Upper lobe of left lung (tissue), 4 donors: ENCODE results near the gene ANKRD11.

Source experiments
- POLR2A ChIP-seq, 4 donors: fragments of 450-650 bp; IDR thresholded peaks; one replicate each; pipeline ENCODE4 v1.5.1; 2016 to 2017; ENCODE audit warnings: antibody characterized with exemption in 4 of 4, mild to moderate bottlenecking in 2 of 4
- POLR2AphosphoS5 ChIP-seq, 2 donors: sonication (generic); formaldehyde crosslinking; IDR thresholded peaks; one replicate each; pipeline ENCODE4 v1.5.1; 2017; ENCODE audit warnings: antibody characterized with exemption in 2 of 2
- TF ChIP-seq, protein P1 (sequence below), 6 experiments: fragments of 450-650 bp in 4 of 6; fragments of 200-600 bp in 2 of 6; sonication (generic) in 2 of 6; IDR thresholded peaks; one replicate each; pipeline ENCODE4 v1.5.1; 2016 to 2019; ENCODE audit warnings: antibody characterized with exemption in 6 of 6

DNA sequence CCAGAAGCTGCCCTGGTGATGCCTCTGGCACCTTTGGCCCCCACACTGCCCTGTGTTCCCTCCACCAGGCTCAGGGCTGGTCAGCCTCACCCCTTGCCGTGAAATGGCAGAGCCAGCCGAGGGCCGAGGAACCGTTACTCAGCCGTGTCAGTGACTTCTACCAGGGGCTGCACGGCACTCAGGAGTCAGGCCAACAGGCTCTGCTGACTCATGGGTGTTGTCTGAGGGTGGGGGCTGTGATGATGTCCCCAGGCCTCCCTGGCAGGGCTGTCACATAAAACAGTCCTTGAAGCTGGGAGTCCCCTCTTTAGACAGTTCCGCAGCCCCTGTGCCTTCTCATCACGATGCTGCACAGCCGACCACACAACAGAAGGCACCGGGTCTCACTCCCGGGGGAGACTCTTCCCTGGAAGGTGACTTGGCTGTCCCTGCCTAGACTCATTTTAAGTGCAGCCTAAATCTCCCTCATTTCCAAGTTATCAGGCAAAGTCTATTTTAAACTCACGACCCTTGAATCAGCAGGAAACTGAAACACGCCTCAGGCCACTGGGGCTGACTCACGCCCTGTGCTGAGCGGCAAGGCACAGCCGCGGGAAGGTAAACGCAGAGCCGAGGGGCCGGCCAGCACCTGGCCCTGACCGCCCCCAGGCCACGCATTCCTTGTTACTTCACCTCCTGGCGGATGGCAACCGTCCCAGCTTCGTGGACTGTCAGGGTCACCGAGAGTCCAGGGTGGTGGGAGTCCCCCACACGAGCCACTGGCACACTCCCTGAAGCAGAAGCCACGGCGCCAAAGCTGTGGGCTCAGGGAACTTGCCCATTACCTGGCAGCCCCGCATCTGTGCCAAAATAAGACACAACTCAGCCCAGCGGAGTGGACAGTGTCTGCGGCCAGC is 170.2 kb downstream of the ANKRD11 start:
- TF ChIP-seq, protein P1, sequence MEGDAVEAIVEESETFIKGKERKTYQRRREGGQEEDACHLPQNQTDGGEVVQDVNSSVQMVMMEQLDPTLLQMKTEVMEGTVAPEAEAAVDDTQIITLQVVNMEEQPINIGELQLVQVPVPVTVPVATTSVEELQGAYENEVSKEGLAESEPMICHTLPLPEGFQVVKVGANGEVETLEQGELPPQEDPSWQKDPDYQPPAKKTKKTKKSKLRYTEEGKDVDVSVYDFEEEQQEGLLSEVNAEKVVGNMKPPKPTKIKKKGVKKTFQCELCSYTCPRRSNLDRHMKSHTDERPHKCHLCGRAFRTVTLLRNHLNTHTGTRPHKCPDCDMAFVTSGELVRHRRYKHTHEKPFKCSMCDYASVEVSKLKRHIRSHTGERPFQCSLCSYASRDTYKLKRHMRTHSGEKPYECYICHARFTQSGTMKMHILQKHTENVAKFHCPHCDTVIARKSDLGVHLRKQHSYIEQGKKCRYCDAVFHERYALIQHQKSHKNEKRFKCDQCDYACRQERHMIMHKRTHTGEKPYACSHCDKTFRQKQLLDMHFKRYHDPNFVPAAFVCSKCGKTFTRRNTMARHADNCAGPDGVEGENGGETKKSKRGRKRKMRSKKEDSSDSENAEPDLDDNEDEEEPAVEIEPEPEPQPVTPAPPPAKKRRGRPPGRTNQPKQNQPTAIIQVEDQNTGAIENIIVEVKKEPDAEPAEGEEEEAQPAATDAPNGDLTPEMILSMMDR (IDR thresholded peaks at IDR 0.05) = no peak
- TF ChIP-seq POLR2AphosphoS5 (IDR thresholded peaks at IDR 0.05) (no peak), POLR2A (IDR thresholded peaks at IDR 0.05) (no peak)
